ENCODE measurements around the gene LYRM4.

GRCh38 chr6:5133943-5134342 is 126.8 kb downstream of the LYRM4 start:
- TF ChIP-seq ELK1 (IDR thresholded peaks at IDR 0.05; ENCODE audit: low read depth, low read length), result no peak
- no peak for TF ChIP-seq CTCF (IDR thresholded peaks at IDR 0.05)
- TF ChIP-seq, protein P1, sequence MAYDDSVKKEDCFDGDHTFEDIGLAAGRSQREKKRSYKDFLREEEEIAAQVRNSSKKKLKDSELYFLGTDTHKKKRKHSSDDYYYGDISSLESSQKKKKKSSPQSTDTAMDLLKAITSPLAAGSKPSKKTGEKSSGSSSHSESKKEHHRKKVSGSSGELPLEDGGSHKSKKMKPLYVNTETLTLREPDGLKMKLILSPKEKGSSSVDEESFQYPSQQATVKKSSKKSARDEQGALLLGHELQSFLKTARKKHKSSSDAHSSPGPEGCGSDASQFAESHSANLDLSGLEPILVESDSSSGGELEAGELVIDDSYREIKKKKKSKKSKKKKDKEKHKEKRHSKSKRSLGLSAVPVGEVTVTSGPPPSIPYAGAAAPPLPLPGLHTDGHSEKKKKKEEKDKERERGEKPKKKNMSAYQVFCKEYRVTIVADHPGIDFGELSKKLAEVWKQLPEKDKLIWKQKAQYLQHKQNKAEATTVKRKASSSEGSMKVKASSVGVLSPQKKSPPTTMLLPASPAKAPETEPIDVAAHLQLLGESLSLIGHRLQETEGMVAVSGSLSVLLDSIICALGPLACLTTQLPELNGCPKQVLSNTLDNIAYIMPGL (CRISPR knock-in tag; IDR thresholded peaks at IDR 0.05; ENCODE audit: borderline replicate concordance), result no peak

Data from A549 (cell line).